K562 treated with DMSO at 1 percent for 24 hours (cell line): Measurements from ENCODE around the gene RTP1. TPM values are rescaled to one million over a fixed set of nuclear protein-coding genes. Genes with fewer than 3 reads are reported as not detected.

Source experiments
- total RNA-seq: library from RNA; unstranded; fragments of 300-600 nt; gene quantifications from 2 replicates; pipeline ENCODE4 v1.2.3, GENCODE V29; 2022; ENCODE audit warnings: low read depth; ENCODE audit not compliant: insufficient read depth

The RTP1 gene
- not detected in 2 replicates for total RNA-seq

GRCh38 chr3:187197335-187197649, at the start of gene RTP1:
TSS of gene RTP1 (plus strand) at chr3:187197486. CDS start at chr3:187197516, 30 bp downstream.

Other genes with a start within 250 kb of the RTP1 start
- 124 and 129 TPM in 2 replicates for gene RPL39L, start 58.0 kb upstream of the RTP1 start, total RNA-seq
- 1.4 and 1.8 TPM in 2 replicates for gene MASP1, start 94.3 kb downstream of the RTP1 start, total RNA-seq
- gene RTP4, start 170.9 kb downstream of the RTP1 start, total RNA-seq, result 0.66 TPM in 1 of 2 replicates, not detected in the other